NCI-H524 treated with DMSO at 0.1 percent for 48 hours (cell line): ENCODE data around the gene CHCHD1.
"Not testable (repeated sequence)": the region's sequence is repeated elsewhere in the genome, so short reads cannot be mapped to it uniquely, and the experiment has no call there.

Source experiments
- DNase-seq: peaks from one replicate; lab custom pipeline; 2025; lab: John Stamatoyannopoulos, UW

Gene CHCHD1

DNA sequence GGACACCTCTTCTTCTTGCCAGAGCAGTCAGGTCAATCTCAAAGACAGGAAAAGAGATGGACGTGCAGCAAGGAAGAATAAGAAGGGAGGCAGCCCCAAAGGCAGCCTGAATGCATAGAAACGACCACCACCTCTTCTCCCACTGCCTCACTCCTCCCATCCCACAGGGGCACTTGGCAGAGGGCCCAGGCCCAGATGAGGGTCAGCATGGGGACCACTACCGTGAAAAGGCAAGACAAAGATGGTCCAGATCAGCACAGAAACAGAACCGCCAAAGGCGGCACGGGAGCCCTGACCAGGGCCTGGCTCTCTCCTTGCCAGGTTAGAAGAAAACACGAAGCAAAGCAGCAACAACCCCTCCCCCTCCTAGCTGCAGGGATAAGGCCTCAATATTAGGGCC is 31.5 kb downstream of the CHCHD1 start:
- no peak for DNase-seq

- no peak for DNase-seq
Observed at GRCh38 chr10:73814276-73814895, 32.5 kb downstream of the CHCHD1 start.

GRCh38 chr10:73814896-73815718 is 33.3 kb downstream of the CHCHD1 start:
- DNase-seq = no peak

DNA sequence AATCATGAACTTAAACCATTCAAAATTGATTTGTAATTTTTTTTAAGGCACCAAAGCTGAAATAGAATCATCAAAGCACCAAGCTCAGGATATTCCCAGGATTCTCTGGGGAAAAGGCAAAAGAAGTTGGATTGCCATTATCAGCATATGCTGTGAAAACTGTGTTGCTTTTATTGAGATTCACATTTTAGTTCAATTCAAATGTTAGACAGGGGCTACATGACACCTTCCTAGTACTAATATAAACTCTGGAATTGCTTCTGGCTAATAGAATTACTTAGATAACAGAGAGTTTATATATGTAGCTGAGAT is 33.8 kb downstream of the CHCHD1 start:
- DNase-seq = no peak

DNA sequence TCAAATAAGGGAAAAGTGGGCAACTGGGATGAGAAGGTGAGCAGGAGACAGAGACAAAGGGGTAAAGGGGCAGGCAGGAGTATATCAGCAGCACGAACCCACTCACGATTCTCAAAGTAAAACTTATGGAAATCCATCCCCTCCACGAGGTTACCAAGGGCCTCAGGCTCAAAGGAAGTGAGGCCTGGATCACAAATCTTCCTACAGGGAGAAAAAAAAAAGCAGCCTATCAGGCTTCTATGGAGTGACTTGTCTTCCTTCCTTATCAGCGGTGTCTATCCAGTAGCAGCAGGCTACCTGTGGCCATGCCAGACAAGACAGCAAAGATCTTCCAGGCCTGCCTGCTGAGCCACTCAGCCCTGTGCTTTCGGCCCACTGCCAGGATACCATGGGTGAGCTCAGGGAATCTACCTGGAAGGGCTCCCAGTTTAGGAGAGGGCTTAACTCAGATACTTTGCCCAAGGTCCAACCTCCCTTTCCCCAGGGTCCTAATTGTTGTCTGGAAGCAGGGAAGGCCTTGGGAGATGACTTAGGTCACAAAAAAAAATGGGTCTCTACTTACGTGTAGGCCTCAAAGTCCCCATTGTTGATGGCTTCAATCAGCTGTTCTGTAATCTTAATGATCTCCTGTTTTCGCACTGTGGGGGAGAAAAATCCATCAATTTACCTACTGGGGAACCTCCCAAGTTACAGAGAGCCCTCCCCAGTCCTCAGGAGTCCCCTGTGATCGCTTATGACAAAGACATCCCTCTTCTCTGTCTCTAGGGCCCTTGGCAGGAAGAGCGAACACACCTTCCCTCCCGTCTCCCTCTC is 35.3 kb downstream of the CHCHD1 start:
- no peak for DNase-seq

- no peak for DNase-seq
Observed at GRCh38 chr10:73817826-73818225, 36.0 kb downstream of the CHCHD1 start.

DNA sequence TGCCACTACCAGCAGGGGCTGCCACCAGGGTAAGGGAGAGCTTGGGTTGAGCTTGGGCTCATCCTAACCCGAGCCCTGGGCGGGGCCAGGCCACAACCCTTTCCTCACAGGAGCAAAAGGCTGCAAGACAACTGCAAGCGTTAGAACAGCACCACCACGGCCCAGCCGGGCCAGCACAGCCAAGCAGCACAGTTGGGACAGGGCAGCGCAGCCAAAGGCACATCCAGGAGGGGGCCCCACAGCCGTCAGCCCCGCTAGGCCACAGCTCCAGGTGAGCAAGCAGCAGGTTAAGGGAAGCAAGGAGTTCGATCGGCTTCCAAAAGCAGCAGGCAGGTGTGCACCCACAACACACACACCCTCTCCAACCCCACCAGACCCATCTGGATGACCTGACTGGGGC is 36.6 kb downstream of the CHCHD1 start:
- no peak for DNase-seq

GRCh38 chr10:73819081-73819480 is 37.2 kb downstream of the CHCHD1 start:
- DNase-seq = no peak

- DNase-seq = no peak
Observed at GRCh38 chr10:73819513-73820093, 37.8 kb downstream of the CHCHD1 start.

DNA sequence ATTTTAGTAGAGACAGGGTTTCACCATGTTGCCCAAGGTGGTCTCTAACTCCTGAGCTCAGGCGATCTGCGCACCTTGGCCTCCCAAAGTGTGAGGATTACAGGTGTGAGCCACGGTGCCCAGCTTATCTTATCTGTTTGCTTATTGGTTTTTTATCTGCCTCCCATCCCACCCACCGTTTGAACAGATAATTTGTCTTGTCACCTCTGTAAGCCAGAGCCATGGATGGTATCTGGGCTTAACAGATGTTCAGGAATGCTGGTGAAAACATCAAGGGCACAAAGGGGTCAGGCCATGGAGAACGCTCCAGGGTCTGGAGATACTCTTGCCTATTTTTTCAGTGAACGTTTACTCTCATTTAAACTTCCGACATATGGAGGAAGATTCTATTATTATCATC is 41.5 kb downstream of the CHCHD1 start:
- no peak for DNase-seq

- no peak for DNase-seq
Observed at GRCh38 chr10:73824146-73824725, 42.4 kb downstream of the CHCHD1 start.

DNA sequence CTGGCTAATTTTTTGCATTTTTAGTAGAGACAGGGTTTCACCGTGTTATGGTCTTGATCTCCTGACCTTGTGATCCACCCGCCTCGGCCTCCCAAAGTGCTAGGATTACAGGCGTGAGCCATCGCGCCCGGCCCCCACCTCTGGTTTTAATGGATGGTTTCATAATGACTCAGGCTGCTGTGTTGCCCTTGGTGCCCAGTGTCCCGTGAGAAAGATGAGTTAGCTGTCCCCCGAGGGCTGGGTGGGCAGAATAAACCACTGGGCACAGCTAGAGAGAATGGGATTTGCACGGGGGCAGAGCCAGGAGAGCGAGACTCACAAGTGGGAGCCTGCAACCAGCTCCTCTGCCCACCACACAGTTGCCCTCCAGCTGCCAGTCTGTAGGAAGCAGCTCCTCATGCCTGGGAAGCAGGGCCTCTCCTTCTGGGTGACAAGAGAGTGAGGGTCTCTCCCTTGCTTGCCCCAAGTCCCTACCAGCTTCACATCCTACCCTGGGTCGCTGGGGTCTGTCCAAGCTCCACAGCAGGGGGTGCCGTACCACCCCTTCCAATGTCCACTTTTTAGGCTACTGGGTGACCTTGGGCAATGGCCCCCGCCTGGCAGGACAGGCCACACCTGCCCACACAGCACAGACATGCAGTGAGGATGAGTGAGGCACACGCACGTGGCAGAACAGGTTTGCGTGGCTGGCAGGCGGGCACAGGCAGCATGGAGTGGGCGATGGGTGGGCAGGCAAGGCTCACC is 45.7 kb downstream of the CHCHD1 start:
- no peak for DNase-seq

DNA sequence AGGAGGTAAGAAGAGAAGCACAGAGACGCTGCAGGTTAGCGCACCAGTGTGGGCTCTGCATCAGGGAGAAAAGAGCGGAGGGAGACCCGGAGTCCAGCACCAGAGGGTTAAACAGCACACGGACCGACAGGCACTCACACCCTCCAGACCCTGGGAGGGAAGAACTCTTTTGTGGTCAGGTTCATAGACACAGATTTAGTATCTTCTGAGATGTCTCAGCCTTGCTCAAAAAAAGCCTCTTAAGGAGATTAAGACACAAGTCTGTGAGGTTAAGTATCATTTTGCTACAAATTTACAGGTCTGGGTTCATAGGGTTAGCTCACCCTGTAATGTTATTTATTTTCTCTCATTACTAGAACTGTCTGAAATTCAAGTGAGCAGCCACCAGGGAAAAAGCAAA is 46.3 kb downstream of the CHCHD1 start:
- DNase-seq = no peak

- DNase-seq = not testable (repeated sequence)
Observed at GRCh38 chr10:73829090-73829489, 47.2 kb downstream of the CHCHD1 start.
